Activated CD8-positive, alpha-beta T cell treated with anti-CD3 and anti-CD28 coated beads for 36 hours (primary cell): ENCODE results near the gene LAMA3. TPM values are rescaled to one million over a fixed set of nuclear protein-coding genes. Genes with fewer than 3 reads are reported as not detected.

ENCODE experiments used
- ATAC-seq: fragments of 200-7000 bp; cut with Tn5 transposase; one replicate; pipeline ENCODE4 v1.10.0; 2021; ENCODE audit warnings: mild to moderate bottlenecking, moderate library complexity
- CTCF ChIA-PET: fragments of 350-600 bp; sonication (Branson Sonifier 250); formaldehyde crosslinking; loops from one replicate; lab custom pipeline; 2021; ENCODE audit warnings: antibody characterized with exemption; lab: Charles Lee
- POLR2A ChIA-PET: fragments of 350-600 bp; sonication (Branson Sonifier 250); formaldehyde crosslinking; loops from one replicate; lab custom pipeline; 2021; ENCODE audit warnings: antibody characterized with exemption; lab: Charles Lee
- DNase-seq: peaks from one replicate; pipeline ENCODE4 v3.0.0-alpha.2; 2020
- H3K27ac Mint-ChIP-seq: one replicate; pipeline ENCODE4 v1.8.0; 2021; ENCODE audit warnings: mild to moderate bottlenecking, mixed read lengths
- H3K27me3 Mint-ChIP-seq: one replicate; pipeline ENCODE4 v1.8.0; 2021; ENCODE audit warnings: mixed read lengths
- H3K36me3 Mint-ChIP-seq: one replicate; pipeline ENCODE4 v1.8.0; 2021; ENCODE audit warnings: low read depth, mixed read lengths
- H3K4me1 Mint-ChIP-seq: one replicate; pipeline ENCODE4 v1.8.0; 2021; ENCODE audit warnings: low read depth, mixed read lengths
- H3K4me3 Mint-ChIP-seq: one replicate; pipeline ENCODE4 v1.8.0; 2021; ENCODE audit warnings: mild to moderate bottlenecking, moderate library complexity, mixed read lengths
- H3K9me3 Mint-ChIP-seq: one replicate; pipeline ENCODE4 v1.8.0; 2021; ENCODE audit warnings: mixed read lengths
- intact Hi-C: fragments of 100-400 bp; cut with micrococcal nuclease; formaldehyde crosslinking; loops from one replicate; pipeline ENCODE4 v1.10.0; 2022
- total RNA-seq, 2 experiments: library from RNA; stranded (reverse); gene quantifications; one replicate each; pipeline ENCODE4 v1.2.3, GENCODE V29; 2021
- TF ChIP-seq, protein P1 (sequence below): fragments of 200-600 bp; IDR thresholded peaks from one replicate; pipeline ENCODE4 v1.8.0; 2022; ENCODE audit warnings: antibody characterized with exemption, mild to moderate bottlenecking

The LAMA3 gene
- total RNA-seq, 2 experiments from 2014 or later = 0.05 TPM; not detected in 1

DNA sequence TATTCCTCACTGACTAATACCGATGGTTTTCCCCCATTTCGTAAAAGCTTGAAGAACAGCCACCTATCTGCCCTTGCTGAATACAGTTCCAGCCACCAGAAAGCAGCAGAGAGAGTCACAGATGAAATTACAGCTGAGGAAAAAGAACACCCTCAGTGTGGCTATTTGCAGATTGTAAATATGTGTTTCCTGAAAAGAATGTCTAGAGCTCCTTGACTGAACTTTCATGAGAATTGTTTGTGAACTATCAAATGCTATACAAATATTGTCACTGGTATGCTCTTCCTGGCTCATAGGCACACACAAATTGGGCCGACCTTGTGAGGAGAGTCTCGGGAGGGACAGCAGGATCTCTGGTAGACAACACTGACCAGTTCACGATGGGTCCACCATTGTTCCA, 267.2 kb downstream of the LAMA3 start:
- ChIA-PET POLR2A (no interaction called here), CTCF (interaction anchor here (1.1 to 1.5 kb wide), 2 partner anchors 12 to 163 kb away, joined by 4 read pairs; no protein-coding TSS in a partner anchor)
- H3K36me3 Mint-ChIP-seq = no peaks in the 10 kb centered on the region
- TF ChIP-seq, protein P1, sequence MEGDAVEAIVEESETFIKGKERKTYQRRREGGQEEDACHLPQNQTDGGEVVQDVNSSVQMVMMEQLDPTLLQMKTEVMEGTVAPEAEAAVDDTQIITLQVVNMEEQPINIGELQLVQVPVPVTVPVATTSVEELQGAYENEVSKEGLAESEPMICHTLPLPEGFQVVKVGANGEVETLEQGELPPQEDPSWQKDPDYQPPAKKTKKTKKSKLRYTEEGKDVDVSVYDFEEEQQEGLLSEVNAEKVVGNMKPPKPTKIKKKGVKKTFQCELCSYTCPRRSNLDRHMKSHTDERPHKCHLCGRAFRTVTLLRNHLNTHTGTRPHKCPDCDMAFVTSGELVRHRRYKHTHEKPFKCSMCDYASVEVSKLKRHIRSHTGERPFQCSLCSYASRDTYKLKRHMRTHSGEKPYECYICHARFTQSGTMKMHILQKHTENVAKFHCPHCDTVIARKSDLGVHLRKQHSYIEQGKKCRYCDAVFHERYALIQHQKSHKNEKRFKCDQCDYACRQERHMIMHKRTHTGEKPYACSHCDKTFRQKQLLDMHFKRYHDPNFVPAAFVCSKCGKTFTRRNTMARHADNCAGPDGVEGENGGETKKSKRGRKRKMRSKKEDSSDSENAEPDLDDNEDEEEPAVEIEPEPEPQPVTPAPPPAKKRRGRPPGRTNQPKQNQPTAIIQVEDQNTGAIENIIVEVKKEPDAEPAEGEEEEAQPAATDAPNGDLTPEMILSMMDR = no peak
- intact Hi-C loops = no loop called here
- no peak overlapping the region for H3K27ac Mint-ChIP-seq
- DNase-seq (no peak), ATAC-seq (no peak)
- H3K9me3 Mint-ChIP-seq = no peaks in the 10 kb centered on the region
- no peak overlapping the region for H3K4me3 Mint-ChIP-seq
- no peaks in the 10 kb centered on the region for H3K4me1 Mint-ChIP-seq
- no peaks in the 10 kb centered on the region for H3K27me3 Mint-ChIP-seq

DNA sequence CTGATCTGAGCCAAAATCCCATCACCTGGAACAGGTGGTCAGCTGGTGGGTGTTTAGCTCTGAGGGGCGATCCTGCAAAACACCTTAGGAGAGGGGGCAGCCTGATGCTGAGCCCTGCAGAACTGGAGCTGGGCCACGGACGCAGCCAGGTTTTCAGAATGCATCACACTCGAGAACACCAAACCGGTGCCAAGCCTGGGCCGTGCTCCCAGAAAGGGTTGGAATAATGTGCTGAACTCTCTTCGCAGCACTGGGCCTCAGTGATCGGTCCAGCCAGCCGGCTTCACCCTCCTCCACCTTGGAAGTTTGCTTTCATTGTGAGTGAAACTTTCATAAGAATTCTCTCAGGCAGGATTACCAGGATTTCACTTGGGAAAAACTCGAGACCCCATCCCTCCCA, 268.8 kb downstream of the LAMA3 start:
- TF ChIP-seq, protein P1 = no peak
- intact Hi-C loops = no loop called here
- Mint-ChIP-seq H3K9me3 (no peaks in the 10 kb centered on the region), H3K4me1 (no peaks in the 10 kb centered on the region), H3K27me3 (no peaks in the 10 kb centered on the region), H3K4me3 (no peak overlapping the region), H3K27ac (no peak overlapping the region), H3K36me3 (no peaks in the 10 kb centered on the region)
- CTCF ChIA-PET = interaction anchor here (1.2 to 1.4 kb wide), 2 partner anchors 8 to 9 kb away, joined by 4 read pairs; no protein-coding TSS in a partner anchor
- POLR2A ChIA-PET = no interaction called here
- DNase-seq (no peak), ATAC-seq (no peak)

DNA sequence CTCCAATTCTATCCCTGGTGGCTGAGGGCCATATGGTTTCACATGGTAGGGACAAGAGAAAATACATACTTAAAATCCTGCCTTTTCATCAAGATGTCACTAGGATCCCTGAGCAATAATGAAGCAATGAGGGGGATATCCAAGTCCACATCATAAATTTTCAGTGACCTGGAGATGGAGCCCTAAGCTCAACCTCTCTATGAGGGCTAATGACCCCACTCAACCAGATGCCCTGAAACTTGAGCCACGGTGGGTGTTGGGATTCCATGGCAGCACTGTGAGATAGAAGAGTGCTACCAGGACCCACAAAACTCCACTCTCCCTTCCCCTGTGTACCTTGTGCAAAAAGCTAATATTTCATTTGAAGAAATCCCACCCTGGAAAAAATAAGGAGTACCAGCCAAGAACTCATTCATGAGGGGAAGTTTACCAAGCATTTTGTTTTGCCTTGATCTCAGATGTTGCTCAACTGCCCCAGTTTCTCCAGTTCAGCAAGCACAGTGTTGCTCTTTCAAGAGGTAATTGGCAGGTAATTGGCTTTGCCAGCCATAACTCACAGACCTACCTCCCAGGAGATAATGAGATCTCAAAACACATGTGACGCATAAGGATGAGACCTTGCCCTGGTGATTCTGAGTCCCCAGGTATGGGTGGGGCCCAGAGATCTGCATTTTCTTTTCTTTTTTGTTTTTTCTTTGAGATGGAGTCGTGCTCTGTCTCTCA, 274.4 kb downstream of the LAMA3 start:
- POLR2A ChIA-PET = no interaction called here
- intact Hi-C loops = loop anchor here (2.0 kb wide), 1 partner anchor 155 kb away; no protein-coding TSS in a partner anchor
- no peak overlapping the region for H3K4me3 Mint-ChIP-seq
- H3K4me1 Mint-ChIP-seq = peaks cover 43% of the 10 kb centered on the region
- H3K36me3 Mint-ChIP-seq = no peaks in the 10 kb centered on the region
- H3K27me3 Mint-ChIP-seq = no peaks in the 10 kb centered on the region
- no peak for DNase-seq
- H3K9me3 Mint-ChIP-seq = no peaks in the 10 kb centered on the region
- TF ChIP-seq, protein P1 = no peak
- CTCF ChIA-PET = interaction anchor here (1.1 to 1.6 kb wide), 5 partner anchors 14 to 158 kb away, joined by 3 to 4 read pairs (median 4); no protein-coding TSS in a partner anchor
- no peak for ATAC-seq
- H3K27ac Mint-ChIP-seq = peak overlapping the region; percentile 93

DNA sequence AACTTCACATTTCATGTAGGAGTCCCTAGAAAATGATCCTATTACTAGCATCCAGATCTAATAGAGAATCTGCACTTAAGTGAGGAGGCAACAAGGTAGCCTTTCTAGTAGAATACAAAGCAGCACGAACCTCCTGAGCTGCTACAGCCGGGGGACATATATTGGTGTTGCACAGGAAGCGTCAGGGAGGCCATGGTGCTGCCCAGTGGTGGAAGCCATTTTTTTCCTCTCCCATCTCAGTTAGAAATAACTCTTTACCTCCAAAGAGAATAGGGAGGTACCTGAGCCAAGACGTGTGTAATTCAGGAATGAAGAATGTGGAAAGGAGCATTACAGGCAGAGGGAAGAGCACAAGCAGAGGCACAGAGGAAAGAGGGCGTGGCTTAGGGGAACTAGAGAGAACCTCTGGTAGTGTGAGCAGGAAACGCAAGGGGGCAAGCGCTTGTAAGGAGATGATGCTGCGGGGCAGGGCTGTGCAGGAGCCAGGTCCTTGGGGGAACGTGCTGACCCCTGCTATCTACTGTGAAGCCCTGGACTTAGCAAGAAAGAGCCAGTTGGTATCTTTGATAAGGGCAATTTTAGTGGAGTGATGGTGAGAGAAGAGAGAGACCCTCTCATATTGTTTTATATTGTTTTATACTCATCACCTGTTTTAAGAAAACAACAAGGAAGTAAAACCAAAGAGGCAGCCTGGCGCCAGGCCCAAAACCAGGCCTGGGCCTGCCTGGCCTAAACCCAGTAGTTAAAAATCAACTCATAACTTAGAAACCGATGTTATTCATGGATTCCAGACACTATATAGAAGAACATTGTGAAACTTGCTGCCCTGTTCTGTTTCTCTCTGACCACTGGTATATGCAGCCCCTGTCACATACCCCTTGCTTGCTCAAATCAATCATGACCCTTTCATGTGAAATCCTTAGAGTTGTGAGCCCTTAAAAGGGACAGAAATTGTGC, 275.3 kb downstream of the LAMA3 start:
- intact Hi-C loops = loop anchor here (2.0 kb wide), 1 partner anchor 154 kb away; no protein-coding TSS in a partner anchor
- ChIA-PET POLR2A (interaction anchor here (1.3 kb wide), 1 partner anchor 22 kb away, joined by 3 read pairs; no protein-coding TSS in a partner anchor), CTCF (interaction anchor here (0.6 to 2.0 kb wide), 12 partner anchors 12 to 157 kb away, joined by 3 to 5 read pairs (median 4); no protein-coding TSS in a partner anchor)
- ATAC-seq (peak; percentile 91), DNase-seq (peak; percentile 86)
- TF ChIP-seq, protein P1 = peak; percentile 43
- H3K36me3 Mint-ChIP-seq = no peaks in the 10 kb centered on the region
- H3K4me3 Mint-ChIP-seq = peak overlapping the region; percentile 49
- H3K27me3 Mint-ChIP-seq = no peaks in the 10 kb centered on the region
- no peaks in the 10 kb centered on the region for H3K9me3 Mint-ChIP-seq
- H3K27ac Mint-ChIP-seq = peak overlapping the region; percentile 93
- peaks cover 50% of the 10 kb centered on the region for H3K4me1 Mint-ChIP-seq
